Endothelial cell of umbilical vein (primary cell): ENCODE data around the gene HOOK2. TPM values are rescaled to one million over a fixed set of nuclear protein-coding genes. Genes with fewer than 3 reads are reported as not detected.

Experiments
- BruUV-seq: library from RNA; stranded (reverse); fragments of 400-500 nt; replicated peaks from 2 replicates; lab custom pipeline; 2021; lab: Mats Ljungman, UMichigan
- CTCF ChIA-PET: fragments of 300-600, 350-600 bp; sonication (Branson Sonifier 250); formaldehyde crosslinking; loops from one replicate; lab custom pipeline; 2021; ENCODE audit warnings: antibody characterized with exemption, inconsistent platforms; lab: Charles Lee
- POLR2A ChIA-PET: fragments of 300-600, 350-600 bp; sonication (Branson Sonifier 250); formaldehyde crosslinking; loops from one replicate; lab custom pipeline; 2021; ENCODE audit warnings: antibody characterized with exemption, inconsistent platforms; lab: Charles Lee
- DNase-seq: peaks from one replicate; pipeline ENCODE4 v3.0.0-alpha.2; 2011; ENCODE audit warnings: low read depth, low spot score
- FAIRE-seq: peaks from 2 replicates; lab custom pipeline; 2011; peaks lifted over from hg19 to GRCh38; lab: Jason Lieb, UNC
- H2AFZ ChIP-seq: 2 replicates; pipeline ENCODE4 v1.6.0; 2012; ENCODE audit warnings: low read depth, low read length, control low read depth, inconsistent platforms
- H3K27ac ChIP-seq: 2 replicates; pipeline ENCODE4 v1.5.1; 2011; ENCODE audit warnings: low read depth, mild to moderate bottlenecking, control low read depth, low read length, moderate library complexity; ENCODE audit not compliant: insufficient read depth
- H3K27me3 ChIP-seq, 2 experiments: 2 replicates each; pipeline versions ENCODE4 v1.6.0 to v1.6.1; 2011; ENCODE audit warnings: low read length in 2 of 2, mixed read lengths in 1 of 2; ENCODE audit not compliant: control insufficient read depth in 2 of 2, insufficient read depth in 2 of 2
- H3K36me3 ChIP-seq, 2 experiments: 2 replicates in 1 of 2; 3 replicates in 1 of 2; pipeline ENCODE4 v1.5.1; 2011; ENCODE audit warnings: low read length in 2 of 2, mild to moderate bottlenecking in 1 of 2, moderate library complexity in 1 of 2; ENCODE audit not compliant: control insufficient read depth in 2 of 2, insufficient read depth in 2 of 2; ENCODE audit errors: extremely low read depth in 1 of 2
- H3K4me1 ChIP-seq: 3 replicates; pipeline ENCODE4 v1.5.1; 2011; ENCODE audit warnings: mild to moderate bottlenecking, low read length; ENCODE audit not compliant: control insufficient read depth, insufficient read depth; ENCODE audit errors: extremely low read depth
- H3K4me2 ChIP-seq: 2 replicates; pipeline ENCODE4 v1.6.1; 2011; ENCODE audit warnings: low read length, control low read depth, mixed read lengths; ENCODE audit not compliant: insufficient read depth
- H3K4me3 ChIP-seq, 3 experiments: fragments of 200-600 bp in 1 of 3; sonication (generic), shearing (Covaris generic) in 1 of 3; replicated peaks in 1 of 3; 2 replicates each; pipeline ENCODE4 v1.5.1; 2011 to 2016; ENCODE audit warnings: control low read depth in 3 of 3, low read length in 3 of 3, mild to moderate bottlenecking in 2 of 3, inconsistent platforms in 1 of 3, low read depth in 1 of 3, moderate library complexity in 1 of 3; ENCODE audit not compliant: insufficient read depth in 1 of 3
- H3K79me2 ChIP-seq: 2 replicates; pipeline ENCODE4 v1.6.0; 2012; ENCODE audit warnings: low read length, inconsistent platforms; ENCODE audit not compliant: control insufficient read depth, insufficient read depth
- H3K9ac ChIP-seq: replicated peaks from 2 replicates; pipeline ENCODE3; 2011; ENCODE audit warnings: low read length, control low read depth; ENCODE audit not compliant: insufficient read depth; ENCODE audit errors: extremely low read depth
- H3K9me1 ChIP-seq: replicated peaks from 3 replicates; pipeline ENCODE4 v1.6.0; 2011; ENCODE audit warnings: mild to moderate bottlenecking, low read length; ENCODE audit not compliant: control insufficient read depth, insufficient read depth; ENCODE audit errors: extremely low read depth
- H3K9me3 ChIP-seq: replicated peaks from 2 replicates; pipeline ENCODE4 v1.5.1; 2012; ENCODE audit warnings: low read length, inconsistent platforms; ENCODE audit not compliant: control insufficient read depth, insufficient read depth
- H4K20me1 ChIP-seq: replicated peaks from 2 replicates; pipeline ENCODE3; 2011; ENCODE audit warnings: mild to moderate bottlenecking, low read length; ENCODE audit not compliant: control insufficient read depth, insufficient read depth; ENCODE audit errors: extremely low read depth
- CTCF ChIP-seq, 2 donors: IDR thresholded peaks; 1 replicate in 1 of 2; 2 replicates in 1 of 2; pipeline ENCODE4 v1.5.1; 2011; ENCODE audit warnings: low read length in 2 of 2, mild to moderate bottlenecking in 2 of 2, moderate library complexity in 2 of 2, control low read depth in 1 of 2, inconsistent platforms in 1 of 2, low read depth in 1 of 2; ENCODE audit not compliant: insufficient read depth in 1 of 2; ENCODE audit errors: extremely low read depth in 1 of 2
- EZH2 ChIP-seq: IDR thresholded peaks from 2 replicates; pipeline ENCODE4 v1.6.1; 2012; ENCODE audit warnings: borderline replicate concordance, low read depth, mild to moderate bottlenecking, moderate library complexity, low read length, inconsistent platforms; ENCODE audit not compliant: severe bottlenecking
- FOS ChIP-seq: IDR thresholded peaks from 2 replicates; pipeline ENCODE4 v1.6.1; 2011; ENCODE audit warnings: mild to moderate bottlenecking, low read length, moderate library complexity, borderline replicate concordance; ENCODE audit not compliant: insufficient read depth
- GATA2 ChIP-seq: IDR thresholded peaks from 2 replicates; pipeline ENCODE4 v1.7.0; 2011; ENCODE audit warnings: low read depth, mild to moderate bottlenecking, moderate library complexity, mixed read lengths, low read length; ENCODE audit not compliant: insufficient read length, insufficient read depth
- JUN ChIP-seq: IDR thresholded peaks from 2 replicates; pipeline ENCODE4 v1.6.1; 2011; ENCODE audit warnings: borderline replicate concordance, low read depth; ENCODE audit not compliant: insufficient read length, insufficient read depth
- MAX ChIP-seq: IDR thresholded peaks from 2 replicates; pipeline ENCODE4 v1.6.1; 2011; ENCODE audit not compliant: insufficient read depth, insufficient read length
- MYC ChIP-seq: IDR thresholded peaks from one replicate; pipeline ENCODE4 v1.6.1; 2011; ENCODE audit warnings: mild to moderate bottlenecking, low read depth, low read length
- POLR2A ChIP-seq: IDR thresholded peaks from 2 replicates; pipeline ENCODE4 v1.6.1; 2012; ENCODE audit warnings: low read depth, mild to moderate bottlenecking, control low read depth, low read length
- POLR2AphosphoS5 ChIP-seq: IDR thresholded peaks from 2 replicates; pipeline ENCODE4 v1.6.1; 2012; ENCODE audit warnings: low read depth, mild to moderate bottlenecking, control low read depth, low read length, moderate library complexity; ENCODE audit not compliant: insufficient read depth
- dilution Hi-C: fragments of 300-500 bp; cut with MboI; formaldehyde crosslinking; loops from one replicate; pipeline ENCODE4 v1.15.0; 2019; ENCODE audit warnings: low sequenced_read_pairs; ENCODE audit not compliant: extremely low pct_ligation_motif_present
- intact Hi-C: fragments of 100-400 bp; cut with micrococcal nuclease; formaldehyde crosslinking; loops from one replicate; pipeline ENCODE4 v1.10.0; 2022
- polyA plus RNA-seq, 4 experiments: library from polyadenylated mRNA; depleted of rRNA in 3 of 4; stranded (reverse) in 3 of 4; unstranded in 1 of 4; fragments of >200 nt; gene quantifications; 2 replicates each; pipeline versions ENCODE4 v1.2.1 to v1.2.3, GENCODE V29; 2011 to 2012; ENCODE audit warnings: missing spikeins in 1 of 4
- total RNA-seq: library from RNA; stranded (reverse); gene quantifications from 2 replicates; pipeline ENCODE4 v1.2.3, GENCODE V29; 2021

Gene HOOK2
- total and polyA plus RNA-seq, 2 donors (not counting 3 experiments of a cell fraction or from before 2014, with no cell fraction given) = 8.0 to 17.3 TPM

- no peaks in the 10 kb centered on the region for H3K9me1 ChIP-seq
- H2AFZ ChIP-seq = peak overlapping the region; percentile 40
- H3K27ac ChIP-seq = peak overlapping the region; percentile 50
- dilution Hi-C loops (no loop called here), intact Hi-C loops (loop anchor here (1.0 to 10.0 kb wide), 3 partner anchors 9 to 320 kb away; partner anchors contain the start of genes CALR, FARSA, JUNB and LYL1)
- H3K36me3 ChIP-seq = no peaks in the 10 kb centered on the region
- H3K27me3 ChIP-seq = no peaks in the 10 kb centered on the region
- DNase-seq = peak; percentile 96
- H3K79me2 ChIP-seq = no peaks in the 10 kb centered on the region
- peak overlapping the region; percentile 6 for H3K4me2 ChIP-seq
- peak; percentile 93 for FAIRE-seq
- no TSS peak for BruUV-seq
- H3K4me3 ChIP-seq = peak overlapping the region in 2 of 3 experiments; percentile 2 to 39
- peak overlapping the region; percentile 52 for H3K9ac ChIP-seq
- no peaks in the 10 kb centered on the region for H4K20me1 ChIP-seq
- ChIA-PET POLR2A (interaction anchor here (2.8 kb wide), 1 partner anchor 10 kb away, joined by 73 read pairs; the partner anchor contains the start of gene JUNB), CTCF (interaction anchor here (0.7 to 1.2 kb wide), 6 partner anchors 10 to 52 kb away, joined by 3 to 21 read pairs (median 4); partner anchors contain the start of genes JUNB and RTBDN)
- no peaks in the 10 kb centered on the region for H3K9me3 ChIP-seq
- peaks cover 25% of the 10 kb centered on the region for H3K4me1 ChIP-seq
- no peak for TF ChIP-seq GATA2
- no peak for TF ChIP-seq POLR2A
- TF ChIP-seq JUN = peak; percentile 40
- TF ChIP-seq MYC = no peak
- TF ChIP-seq EZH2 = no peak
- TF ChIP-seq CTCF (IDR thresholded peaks at IDR 0.05; ENCODE audit: extremely low read depth in 1 of 2, insufficient read depth in 1 of 2, low read depth in 1 of 2, low read length in 2 of 2) = peak in 1 of 2 donors; percentile 11
- peak; percentile 81 for TF ChIP-seq POLR2AphosphoS5
- TF ChIP-seq FOS = peak; percentile 89
- peak; percentile 77 for TF ChIP-seq MAX
Measured at GRCh38 chr19:12782424-12783290, 7.3 kb upstream of the HOOK2 start.
